B cell (primary cell): ENCODE data around the gene PGLYRP2. TPM values are rescaled to one million over a fixed set of nuclear protein-coding genes. Genes with fewer than 3 reads are reported as not detected.

Experiments used
- ATAC-seq: fragments of 200-7000 bp; cut with Tn5 transposase; one replicate; pipeline ENCODE4 v1.10.0; 2021; ENCODE audit warnings: low read depth, mild to moderate bottlenecking, moderate number of reproducible peaks, moderate library complexity
- CTCF ChIA-PET: fragments of 350-600 bp; sonication (Branson Sonifier 250); formaldehyde crosslinking; loops from one replicate; lab custom pipeline; 2021; ENCODE audit warnings: antibody characterized with exemption, inconsistent platforms; lab: Charles Lee
- POLR2A ChIA-PET: fragments of 350-600 bp; sonication (Branson Sonifier 250); formaldehyde crosslinking; loops from one replicate; lab custom pipeline; 2021; ENCODE audit warnings: antibody characterized with exemption; lab: Charles Lee
- DNase-seq: peaks from one replicate; pipeline ENCODE4 v3.0.0; 2013
- H2AFZ ChIP-seq: 2 replicates; pipeline ENCODE4 v1.6.1; 2012; ENCODE audit warnings: mild to moderate bottlenecking, low read depth, low read length; ENCODE audit not compliant: insufficient read depth, poor library complexity, severe bottlenecking
- H3K27ac ChIP-seq, 2 donors: 1 replicate in 1 of 2; 2 replicates in 1 of 2; pipeline ENCODE4 v1.5.1; 2012 to 2013; ENCODE audit warnings: low read length in 2 of 2, mild to moderate bottlenecking in 2 of 2, moderate library complexity in 1 of 2
- H3K27me3 ChIP-seq, 4 experiments: fragments of 200-600 bp in 1 of 4; sonication (generic) in 1 of 4; replicated peaks in 1 of 4; 1 replicate in 2 of 4; 2 replicates in 2 of 4; pipeline versions ENCODE4 v1.6.1 to v1.7.0; 2013 to 2016; ENCODE audit warnings: low read length in 3 of 4, mild to moderate bottlenecking in 2 of 4, mixed read lengths in 1 of 4, moderate library complexity in 1 of 4; ENCODE audit not compliant: insufficient read depth in 4 of 4, control insufficient read depth in 3 of 4; ENCODE audit errors: control extremely low read depth in 1 of 4
- H3K36me3 ChIP-seq, 2 experiments: replicated peaks in 1 of 2; 1 replicate in 1 of 2; 2 replicates in 1 of 2; pipeline versions ENCODE4 v1.6.1 to v1.7.1; 2013; ENCODE audit warnings: low read length in 1 of 2; ENCODE audit not compliant: insufficient read depth in 2 of 2, control insufficient read depth in 1 of 2; ENCODE audit errors: control extremely low read depth in 1 of 2, extremely low read depth in 1 of 2
- H3K4me1 ChIP-seq, 2 donors: fragments of 200-600 bp in 1 of 2; sonication (generic) in 1 of 2; 1 replicate in 1 of 2; 2 replicates in 1 of 2; pipeline versions ENCODE4 v1.5.1 to v1.6.1; 2013 to 2017; ENCODE audit warnings: low read length in 2 of 2; ENCODE audit not compliant: control insufficient read depth in 2 of 2, insufficient read depth in 2 of 2
- H3K4me2 ChIP-seq: replicated peaks from 2 replicates; pipeline ENCODE3; 2012; ENCODE audit warnings: mild to moderate bottlenecking, low read depth, low read length; ENCODE audit not compliant: poor library complexity, severe bottlenecking
- H3K4me3 ChIP-seq, 5 experiments: fragments of 200-600 bp in 1 of 5; sonication (generic) in 1 of 5; 1 replicate in 3 of 5; 2 replicates in 2 of 5; pipeline versions ENCODE4 v1.5.1 to v1.7.0; 2011 to 2016; ENCODE audit warnings: low read length in 4 of 5, mild to moderate bottlenecking in 4 of 5, low read depth in 2 of 5, control low read depth in 1 of 5, moderate library complexity in 1 of 5; ENCODE audit not compliant: insufficient read depth in 1 of 5; ENCODE audit errors: control extremely low read depth in 1 of 5, extremely low read depth in 1 of 5
- H3K79me2 ChIP-seq: fragments of 200-600 bp; sonication (generic); one replicate; pipeline ENCODE4 v1.6.0; 2016; ENCODE audit warnings: low read length; ENCODE audit not compliant: control insufficient read depth, insufficient read depth
- H3K9ac ChIP-seq: fragments of 200-600 bp; sonication (generic); 2 replicates; pipeline ENCODE4 v1.6.1; 2017; ENCODE audit warnings: mild to moderate bottlenecking, low read length, moderate library complexity
- H3K9me3 ChIP-seq, 3 donors: one replicate each; pipeline versions ENCODE4 v1.6.1 to v1.7.1; 2013; ENCODE audit warnings: low read length in 2 of 3; ENCODE audit not compliant: control insufficient read depth in 2 of 3, insufficient read depth in 1 of 3; ENCODE audit errors: control extremely low read depth in 1 of 3
- H4K20me1 ChIP-seq: 2 replicates; pipeline ENCODE4 v1.6.0; 2012; ENCODE audit warnings: mild to moderate bottlenecking, low read length; ENCODE audit not compliant: insufficient read depth, control insufficient read depth, poor library complexity, severe bottlenecking
- H3K27ac Mint-ChIP-seq: one replicate; pipeline ENCODE4 v1.8.0; 2021; ENCODE audit warnings: mixed read lengths
- H3K27me3 Mint-ChIP-seq: one replicate; pipeline ENCODE4 v1.8.0; 2021; ENCODE audit warnings: mixed read lengths
- H3K4me1 Mint-ChIP-seq: one replicate; pipeline ENCODE4 v1.8.0; 2021; ENCODE audit warnings: mixed read lengths
- H3K4me3 Mint-ChIP-seq: one replicate; pipeline ENCODE4 v1.8.0; 2021; ENCODE audit warnings: mixed read lengths
- H3K9me3 Mint-ChIP-seq: one replicate; pipeline ENCODE4 v1.8.0; 2022; ENCODE audit warnings: mixed read lengths; ENCODE audit not compliant: insufficient read depth
- CTCF ChIP-seq: fragments of 200-600 bp; IDR thresholded peaks from one replicate; pipeline ENCODE4 v1.8.0; 2022; ENCODE audit warnings: antibody characterized with exemption, mild to moderate bottlenecking
- EZH2 ChIP-seq: IDR thresholded peaks from 2 replicates; pipeline ENCODE4 v1.6.1; 2012; ENCODE audit warnings: borderline replicate concordance, low read depth, mild to moderate bottlenecking, moderate library complexity, low read length; ENCODE audit not compliant: insufficient read depth, poor library complexity, severe bottlenecking
- WGBS: methylation state at CpG from one replicate; pipeline ENCODE4 v1.1.5; 2013; ENCODE audit warnings: missing lambda C conversion rate; ENCODE audit not compliant: insufficient coverage; 5-methylcytosine and 5-hydroxymethylcytosine counted together
- intact Hi-C: fragments of 100-400 bp; cut with micrococcal nuclease; formaldehyde crosslinking; loops from one replicate; pipeline ENCODE4 v1.10.0; 2022
- polyA plus RNA-seq: library from polyadenylated mRNA; depleted of rRNA; stranded (reverse); fragments of >200 nt; gene quantifications from 2 replicates; pipeline ENCODE4 v1.2.3, GENCODE V29; 2012
- total RNA-seq, 2 donors: library from RNA; stranded (reverse); fragments of 120-200 nt in 1 of 2; gene quantifications; 1 replicate in 1 of 2; 2 replicates in 1 of 2; pipeline versions ENCODE4 v1.2.3 to v1.2.4, GENCODE V29; 2013 to 2022

The PGLYRP2 gene
- total and polyA plus RNA-seq, 2 donors (not counting 1 experiment from before 2014, with no cell fraction given) = not detected

- H3K9ac ChIP-seq = no peak overlapping the region
These were observed 50.1 kb downstream of the PGLYRP2 start for GRCh38 chr19:15428956-15429824.

More at GRCh38 chr19:15428956-15429824, 50.1 kb downstream of the PGLYRP2 start:
- H3K4me3 Mint-ChIP-seq = no peak overlapping the region
- Histone ChIP-seq H2AFZ (no peak overlapping the region), H3K4me3 (no peak overlapping the region), H3K79me2 (peaks cover 37% of the 10 kb centered on the region), H3K4me1 (peaks cover 24 to 32% of the 10 kb centered on the region in 2 donors), H3K27ac (no peak overlapping the region), H3K9me3 (peaks cover 0 to 7% (median 0%) of the 10 kb centered on the region in 3 donors), H3K36me3 (peaks cover 0 to 29% of the 10 kb centered on the region in 2 experiments), H3K4me2 (no peak overlapping the region), H3K27me3 (no peaks in the 10 kb centered on the region), H4K20me1 (peaks cover 50% of the 10 kb centered on the region)
- intact Hi-C loops = no loop called here
- no peak for TF ChIP-seq EZH2
- no peak for TF ChIP-seq CTCF
- 98% methylated on average over 22 of the region's 22 CpGs for WGBS
- no peaks in the 10 kb centered on the region for H3K27me3 Mint-ChIP-seq
- CTCF ChIA-PET = interaction anchor here (2.4 kb wide), 1 partner anchor 10 kb away, joined by 13 read pairs; the partner anchor contains the start of gene AKAP8L
- peaks cover 29% of the 10 kb centered on the region for H3K4me1 Mint-ChIP-seq
- POLR2A ChIA-PET = no interaction called here
- ATAC-seq = no peak
- no peak overlapping the region for H3K27ac Mint-ChIP-seq
- H3K9me3 Mint-ChIP-seq = no peaks in the 10 kb centered on the region
- DNase-seq = no peak
